ENCODE measurements around the gene PRKCD. TPM values are rescaled to one million over a fixed set of nuclear protein-coding genes. Genes with fewer than 3 reads are reported as not detected.

PRKCD gene
- total RNA-seq, 1 experiment from 2014 or later: 9.6 TPM

DNA sequence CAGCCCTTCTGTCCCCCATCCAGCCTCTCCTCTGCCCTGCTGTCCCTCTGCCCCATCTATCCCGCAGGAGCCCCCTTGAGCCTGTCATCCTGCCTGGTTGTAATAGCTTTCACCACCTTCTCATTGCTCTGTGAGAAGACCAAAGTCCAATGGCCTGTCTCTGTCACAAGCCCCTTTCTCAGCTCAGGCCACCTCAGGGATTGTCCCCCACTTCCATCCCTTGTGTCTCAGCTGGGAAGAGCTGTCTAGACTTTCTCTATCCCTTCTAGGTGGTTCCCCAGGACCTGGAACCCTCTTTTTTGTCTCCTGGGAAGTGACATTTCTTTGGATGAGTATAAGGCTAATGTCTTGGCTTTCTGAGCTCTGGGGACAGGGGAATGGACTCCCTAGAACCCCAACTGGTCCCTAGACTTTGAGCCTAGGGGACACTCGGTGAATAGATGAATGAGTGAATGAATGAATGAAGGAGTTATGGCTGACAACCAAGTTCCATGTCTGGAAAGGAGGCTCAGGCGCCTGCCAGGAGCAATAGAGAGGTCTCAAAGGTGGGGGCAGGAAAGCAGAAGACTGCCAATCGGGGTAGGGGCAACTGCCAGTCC is 849 bp upstream of the PRKCD start:
- H3K36me3 Mint-ChIP-seq (ENCODE audit: insufficient read depth, unreplicated experiment): peaks cover 7% of the 10 kb centered on the region
- ChIA-PET POLR2A (interaction anchor here (0.6 to 1.5 kb wide), 14 partner anchors 14 to 187 kb away, joined by 3 to 7 read pairs (median 3); partner anchors contain the start of genes DCP1A, RFT1 and TKT), CTCF (interaction anchor here (0.7 to 3.3 kb wide), 8 partner anchors 26 to 1116 kb away, joined by 3 to 25 read pairs (median 5); no protein-coding TSS in a partner anchor)
- intact Hi-C loops (cut with micrococcal nuclease): loop anchor here (2.0 kb wide), 1 partner anchor 25 kb away; no protein-coding TSS in a partner anchor
- no peaks in the 10 kb centered on the region for H3K9me3 Mint-ChIP-seq (ENCODE audit: unreplicated experiment)
- no peak overlapping the region for H3K27ac Mint-ChIP-seq (ENCODE audit: low read depth, unreplicated experiment)
- peaks cover 24% of the 10 kb centered on the region for H3K4me1 Mint-ChIP-seq (ENCODE audit: insufficient read depth, unreplicated experiment)
- DNase-seq (ENCODE audit: unreplicated experiment): no peak
- H3K4me3 Mint-ChIP-seq (ENCODE audit: unreplicated experiment): peak overlapping the region; percentile 89
- no TSS peak for BruUV-seq (replicated peaks)
- TF ChIP-seq, protein P1, sequence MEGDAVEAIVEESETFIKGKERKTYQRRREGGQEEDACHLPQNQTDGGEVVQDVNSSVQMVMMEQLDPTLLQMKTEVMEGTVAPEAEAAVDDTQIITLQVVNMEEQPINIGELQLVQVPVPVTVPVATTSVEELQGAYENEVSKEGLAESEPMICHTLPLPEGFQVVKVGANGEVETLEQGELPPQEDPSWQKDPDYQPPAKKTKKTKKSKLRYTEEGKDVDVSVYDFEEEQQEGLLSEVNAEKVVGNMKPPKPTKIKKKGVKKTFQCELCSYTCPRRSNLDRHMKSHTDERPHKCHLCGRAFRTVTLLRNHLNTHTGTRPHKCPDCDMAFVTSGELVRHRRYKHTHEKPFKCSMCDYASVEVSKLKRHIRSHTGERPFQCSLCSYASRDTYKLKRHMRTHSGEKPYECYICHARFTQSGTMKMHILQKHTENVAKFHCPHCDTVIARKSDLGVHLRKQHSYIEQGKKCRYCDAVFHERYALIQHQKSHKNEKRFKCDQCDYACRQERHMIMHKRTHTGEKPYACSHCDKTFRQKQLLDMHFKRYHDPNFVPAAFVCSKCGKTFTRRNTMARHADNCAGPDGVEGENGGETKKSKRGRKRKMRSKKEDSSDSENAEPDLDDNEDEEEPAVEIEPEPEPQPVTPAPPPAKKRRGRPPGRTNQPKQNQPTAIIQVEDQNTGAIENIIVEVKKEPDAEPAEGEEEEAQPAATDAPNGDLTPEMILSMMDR (IDR thresholded peaks at IDR 0.05; ENCODE audit: unreplicated experiment): no peak
- no peaks in the 10 kb centered on the region for H3K27me3 Mint-ChIP-seq (ENCODE audit: insufficient read depth, unreplicated experiment)

DNA sequence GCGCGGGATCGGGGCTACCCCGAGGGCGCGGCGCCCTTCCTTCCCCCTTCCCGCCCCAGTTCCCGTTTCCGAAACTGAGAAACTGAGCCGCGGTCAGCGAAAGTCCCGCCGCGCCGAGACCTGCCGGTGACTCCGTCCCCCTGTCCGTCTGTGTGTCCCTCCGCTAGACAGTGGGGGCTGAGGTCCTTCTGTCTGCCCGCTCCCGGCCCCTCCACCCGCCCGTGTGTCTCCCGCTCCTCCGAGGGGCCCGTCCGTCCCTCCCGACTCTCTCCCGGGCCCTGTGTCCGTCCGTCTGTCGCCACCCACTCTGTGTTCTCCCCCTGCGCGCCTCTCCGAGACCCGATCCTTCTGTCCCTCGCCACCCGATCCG is 426 bp downstream of the PRKCD start:
- POLR2A ChIA-PET: interaction anchor here (0.7 to 1.5 kb wide), 8 partner anchors 21 to 1989 kb away, joined by 3 to 7 read pairs (median 4); partner anchors contain the start of genes DCP1A and TKT
- CTCF ChIA-PET: no interaction called here
- no TSS peak for BruUV-seq (replicated peaks)
- Mint-ChIP-seq H3K27me3 (ENCODE audit: insufficient read depth, unreplicated experiment) (no peaks in the 10 kb centered on the region), H3K9me3 (ENCODE audit: unreplicated experiment) (no peaks in the 10 kb centered on the region), H3K27ac (ENCODE audit: low read depth, unreplicated experiment) (peak overlapping the region; percentile 71), H3K4me3 (ENCODE audit: unreplicated experiment) (peak overlapping the region; percentile 89), H3K36me3 (ENCODE audit: insufficient read depth, unreplicated experiment) (peaks cover 7% of the 10 kb centered on the region), H3K4me1 (ENCODE audit: insufficient read depth, unreplicated experiment) (peaks cover 20% of the 10 kb centered on the region)
- intact Hi-C loops (cut with micrococcal nuclease): loop anchor here (2.0 kb wide), 1 partner anchor 27 kb away; no protein-coding TSS in a partner anchor
- no peak for DNase-seq (ENCODE audit: unreplicated experiment)
- TF ChIP-seq, protein P1 (IDR thresholded peaks at IDR 0.05; ENCODE audit: unreplicated experiment): no peak

- CTCF ChIA-PET: interaction anchor here (1.2 kb wide), 1 partner anchor 31 kb away, joined by 3 read pairs; no protein-coding TSS in a partner anchor
- Mint-ChIP-seq H3K4me1 (ENCODE audit: insufficient read depth, unreplicated experiment) (peaks cover 20% of the 10 kb centered on the region), H3K9me3 (ENCODE audit: unreplicated experiment) (no peaks in the 10 kb centered on the region), H3K4me3 (ENCODE audit: unreplicated experiment) (peak overlapping the region; percentile 89), H3K27ac (ENCODE audit: low read depth, unreplicated experiment) (peak overlapping the region; percentile 71), H3K36me3 (ENCODE audit: insufficient read depth, unreplicated experiment) (peaks cover 7% of the 10 kb centered on the region), H3K27me3 (ENCODE audit: insufficient read depth, unreplicated experiment) (no peaks in the 10 kb centered on the region)
- TF ChIP-seq, protein P1 (IDR thresholded peaks at IDR 0.05; ENCODE audit: unreplicated experiment): no peak
- no TSS peak for BruUV-seq (replicated peaks)
- POLR2A ChIA-PET: interaction anchor here (0.7 kb wide), 2 partner anchors 11 to 757 kb away, joined by 3 to 4 read pairs; no protein-coding TSS in a partner anchor
- no peak for DNase-seq (ENCODE audit: unreplicated experiment)
- intact Hi-C loops (cut with micrococcal nuclease): loop anchor here (2.0 kb wide), 1 partner anchor 27 kb away; no protein-coding TSS in a partner anchor
Measured at GRCh38 chr3:53161820-53162671, 1.0 kb downstream of the PRKCD start.
